Colonic mucosa (tissue), 4 donors: ENCODE data around the gene MAML2. TPM values are rescaled to one million over a fixed set of nuclear protein-coding genes. Genes with fewer than 3 reads are reported as not detected.

Experiments
- DNase-seq: peaks from one replicate; pipeline ENCODE4 v3.0.0-alpha.2; 2020
- H3K27ac ChIP-seq: fragments of 200-600 bp; one replicate; pipeline ENCODE4 v1.8.0; 2021
- H3K27me3 ChIP-seq: fragments of 200-600 bp; one replicate; pipeline ENCODE4 v1.8.0; 2021
- H3K36me3 ChIP-seq: fragments of 200-600 bp; one replicate; pipeline ENCODE4 v1.8.0; 2021
- H3K4me1 ChIP-seq: fragments of 200-600 bp; one replicate; pipeline ENCODE4 v1.8.0; 2021; ENCODE audit warnings: mild to moderate bottlenecking
- H3K4me3 ChIP-seq: fragments of 200-600 bp; one replicate; pipeline ENCODE4 v1.8.0; 2021
- H3K9ac ChIP-seq, 2 donors: one replicate each; pipeline ENCODE4 v1.7.0; 2013; ENCODE audit warnings: control low read depth in 2 of 2, low read depth in 2 of 2, low read length in 2 of 2
- H3K9me3 ChIP-seq: fragments of 200-600 bp; one replicate; pipeline ENCODE4 v1.8.0; 2021
- intact Hi-C: fragments of 100-400 bp; cut with DNase I; formaldehyde crosslinking; loops from one replicate; pipeline ENCODE4 v1.14.1; 2022
- total RNA-seq, 2 donors: library from RNA; stranded (reverse); fragmentation: NEBNext Ultra II Directional in 1 of 2; extraction: Animal tissue kit (Norgen Biotek cat#: 25700) in 1 of 2; gene quantifications; one replicate each; pipeline ENCODE4 v1.2.1, GENCODE V29; 2021
- TF ChIP-seq, protein P1 (sequence below): fragments of 200-600 bp; IDR thresholded peaks from one replicate; pipeline ENCODE4 v1.8.0; 2022; ENCODE audit warnings: antibody characterized with exemption, mild to moderate bottlenecking
- donor health status: healthy.
- donor health status: DM: no; HTN: no; CAD: no.
- donor health status: DM: no; HTN: no; CAD: no.

Gene MAML2
- total RNA-seq, 2 donors from 2014 or later = 10.4 to 11.0 TPM

DNA sequence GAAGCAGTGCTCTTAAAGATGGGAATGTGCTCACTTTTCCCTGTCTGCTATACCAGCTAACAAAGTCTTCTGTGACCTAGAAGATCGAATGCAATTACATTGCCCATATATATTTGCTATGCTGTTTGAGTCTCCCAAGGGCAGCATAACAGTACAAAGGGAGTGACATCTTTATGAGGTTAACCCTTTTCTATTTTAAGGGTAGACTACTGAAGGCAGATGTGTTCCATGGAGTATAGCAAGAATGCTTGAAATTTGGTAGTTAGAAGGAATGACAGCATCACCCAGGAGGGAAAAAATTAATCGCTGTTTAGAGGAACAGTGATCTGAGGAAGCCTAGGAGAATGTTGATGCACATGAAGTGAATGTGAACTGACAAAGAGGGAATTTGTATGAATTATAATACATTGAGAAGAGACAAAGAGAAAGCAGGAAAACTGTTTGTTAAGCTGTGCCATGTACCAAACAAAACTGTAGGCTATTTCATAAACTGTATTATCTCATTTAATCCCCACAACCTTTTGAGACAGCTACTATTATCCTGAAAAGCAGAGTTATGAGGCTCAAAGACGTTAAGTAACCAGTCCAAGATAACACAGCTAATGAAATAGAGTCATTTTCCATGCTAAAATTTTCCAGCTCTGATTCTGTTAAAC lies 13.0 kb downstream of the MAML2 start:
- Histone ChIP-seq H3K4me3 (no peak overlapping the region), H3K4me1 (no peaks in the 10 kb centered on the region), H3K36me3 (no peaks in the 10 kb centered on the region), H3K27ac (no peak overlapping the region), H3K9ac (no peak overlapping the region), H3K27me3 (no peaks in the 10 kb centered on the region), H3K9me3 (no peaks in the 10 kb centered on the region)
- intact Hi-C loops = loop anchor here (10.0 kb wide), 1 partner anchor 1095 kb away; the partner anchor contains the start of gene SESN3
- DNase-seq = no peak
- TF ChIP-seq, protein P1, sequence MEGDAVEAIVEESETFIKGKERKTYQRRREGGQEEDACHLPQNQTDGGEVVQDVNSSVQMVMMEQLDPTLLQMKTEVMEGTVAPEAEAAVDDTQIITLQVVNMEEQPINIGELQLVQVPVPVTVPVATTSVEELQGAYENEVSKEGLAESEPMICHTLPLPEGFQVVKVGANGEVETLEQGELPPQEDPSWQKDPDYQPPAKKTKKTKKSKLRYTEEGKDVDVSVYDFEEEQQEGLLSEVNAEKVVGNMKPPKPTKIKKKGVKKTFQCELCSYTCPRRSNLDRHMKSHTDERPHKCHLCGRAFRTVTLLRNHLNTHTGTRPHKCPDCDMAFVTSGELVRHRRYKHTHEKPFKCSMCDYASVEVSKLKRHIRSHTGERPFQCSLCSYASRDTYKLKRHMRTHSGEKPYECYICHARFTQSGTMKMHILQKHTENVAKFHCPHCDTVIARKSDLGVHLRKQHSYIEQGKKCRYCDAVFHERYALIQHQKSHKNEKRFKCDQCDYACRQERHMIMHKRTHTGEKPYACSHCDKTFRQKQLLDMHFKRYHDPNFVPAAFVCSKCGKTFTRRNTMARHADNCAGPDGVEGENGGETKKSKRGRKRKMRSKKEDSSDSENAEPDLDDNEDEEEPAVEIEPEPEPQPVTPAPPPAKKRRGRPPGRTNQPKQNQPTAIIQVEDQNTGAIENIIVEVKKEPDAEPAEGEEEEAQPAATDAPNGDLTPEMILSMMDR = no peak

DNA sequence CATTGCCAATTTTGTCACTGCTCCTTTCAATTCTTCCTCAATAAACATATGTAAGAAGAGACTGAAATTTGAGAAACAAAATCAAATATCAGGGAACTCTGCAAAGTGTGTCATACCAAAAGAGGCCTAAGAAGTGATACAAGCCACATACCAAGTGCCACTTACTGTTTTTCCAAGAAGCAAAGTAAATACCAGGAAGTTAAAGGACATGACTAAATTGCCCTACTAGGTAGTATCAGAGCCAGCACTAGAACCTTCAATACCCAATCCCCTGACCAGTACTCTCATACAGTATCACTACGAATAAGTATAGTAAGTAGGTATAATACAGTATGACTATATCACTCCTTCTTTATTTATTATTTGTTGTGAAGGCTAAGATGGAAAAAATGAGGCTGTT lies 13.6 kb downstream of the MAML2 start:
- intact Hi-C loops = no loop called here
- H3K4me3 ChIP-seq = no peak overlapping the region
- H3K9ac ChIP-seq = no peak overlapping the region
- DNase-seq = no peak
- TF ChIP-seq, protein P1 = no peak
- H3K36me3 ChIP-seq = no peaks in the 10 kb centered on the region
- H3K27ac ChIP-seq = no peak overlapping the region
- no peaks in the 10 kb centered on the region for H3K4me1 ChIP-seq
- H3K9me3 ChIP-seq = no peaks in the 10 kb centered on the region
- H3K27me3 ChIP-seq = no peaks in the 10 kb centered on the region

GRCh38 chr11:96328395-96329010 lies 14.5 kb downstream of the MAML2 start:
- DNase-seq = no peak
- H3K36me3 ChIP-seq = no peaks in the 10 kb centered on the region
- H3K9me3 ChIP-seq = no peaks in the 10 kb centered on the region
- H3K27me3 ChIP-seq = no peaks in the 10 kb centered on the region
- H3K9ac ChIP-seq = no peak overlapping the region
- H3K27ac ChIP-seq = no peak overlapping the region
- H3K4me1 ChIP-seq = no peaks in the 10 kb centered on the region
- H3K4me3 ChIP-seq = no peak overlapping the region
- intact Hi-C loops = no loop called here
- TF ChIP-seq, protein P1 = no peak

- no peak overlapping the region for H3K27ac ChIP-seq
- no peak for DNase-seq
- no peaks in the 10 kb centered on the region for H3K36me3 ChIP-seq
- TF ChIP-seq, protein P1 = no peak
- no peak overlapping the region for H3K4me3 ChIP-seq
- no peak overlapping the region for H3K9ac ChIP-seq
- H3K27me3 ChIP-seq = no peaks in the 10 kb centered on the region
- no peaks in the 10 kb centered on the region for H3K4me1 ChIP-seq
- H3K9me3 ChIP-seq = no peaks in the 10 kb centered on the region
- intact Hi-C loops = no loop called here
These were observed 16.0 kb downstream of the MAML2 start for GRCh38 chr11:96326959-96327358.

GRCh38 chr11:96324912-96325311 lies 18.1 kb downstream of the MAML2 start:
- no peak overlapping the region for H3K9ac ChIP-seq
- intact Hi-C loops = no loop called here
- H3K27me3 ChIP-seq = no peaks in the 10 kb centered on the region
- no peaks in the 10 kb centered on the region for H3K9me3 ChIP-seq
- H3K36me3 ChIP-seq = no peaks in the 10 kb centered on the region
- no peak for DNase-seq
- no peaks in the 10 kb centered on the region for H3K4me1 ChIP-seq
- H3K27ac ChIP-seq = no peak overlapping the region
- TF ChIP-seq, protein P1 = no peak
- no peak overlapping the region for H3K4me3 ChIP-seq
